Measurements from ENCODE around the gene TULP3.

Gene TULP3

DNA sequence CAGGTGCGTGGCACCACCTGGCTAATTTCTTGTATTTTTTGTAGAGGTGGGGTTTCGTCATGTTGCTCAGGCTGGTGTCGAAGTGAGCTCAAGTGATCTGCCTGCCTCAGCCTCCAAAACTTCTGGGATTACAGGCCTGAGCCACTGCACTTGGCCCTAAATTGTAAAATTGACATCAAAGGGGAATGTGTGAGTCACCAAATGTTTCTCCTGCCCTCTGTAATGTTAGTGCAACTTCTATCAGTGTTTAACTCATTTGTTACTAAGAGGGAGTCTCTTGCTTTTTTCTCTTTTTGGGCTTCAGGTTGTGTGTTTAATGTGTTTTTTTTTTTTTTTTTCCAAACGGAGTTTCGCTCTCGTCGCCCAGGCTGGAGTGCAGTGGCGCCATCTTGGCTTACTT lies 2.3 kb downstream of the TULP3 start:
- peaks cover 7% of the 10 kb centered on the region for H3K4me1 ChIP-seq (ENCODE audit: control insufficient read depth, insufficient read depth, low read length, poor library complexity, severe bottlenecking)
- H3K9me3 ChIP-seq (ENCODE audit: control insufficient read depth, low read length): no peaks in the 10 kb centered on the region
- H3K4me3 ChIP-seq (ENCODE audit: insufficient read depth, low read depth, low read length, poor library complexity, severe bottlenecking): no peak overlapping the region
- H3K36me3 ChIP-seq (ENCODE audit: control insufficient read depth, insufficient read depth, low read length): no peaks in the 10 kb centered on the region
- DNase-seq: no peak
- H3K27me3 ChIP-seq (replicated peaks; ENCODE audit: control insufficient read depth, insufficient read depth, low read length, poor library complexity, severe bottlenecking): no peaks in the 10 kb centered on the region
- H3K27ac ChIP-seq (ENCODE audit: insufficient read depth, low read length, poor library complexity, severe bottlenecking): no peak overlapping the region

DNA sequence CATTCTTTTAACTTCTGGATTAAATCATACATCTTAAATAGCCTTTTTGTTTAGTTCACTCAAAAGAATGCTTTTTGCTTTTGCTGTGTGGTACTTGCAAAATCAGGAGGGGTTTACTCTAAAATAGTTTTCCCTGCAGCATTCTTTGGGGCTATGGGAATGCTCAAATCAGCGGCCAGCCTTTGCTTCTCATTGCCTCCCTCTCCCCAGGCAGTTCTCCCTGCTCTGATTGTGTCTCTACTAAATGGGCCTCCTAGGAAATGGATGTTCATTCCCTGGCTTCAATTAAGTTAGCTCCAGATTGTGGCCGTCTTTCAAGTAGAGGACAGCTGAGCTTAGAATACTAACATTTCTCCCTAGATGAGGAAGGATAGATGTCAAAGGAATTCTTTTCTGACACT lies 4.4 kb downstream of the TULP3 start:
- DNase-seq: no peak

DNA sequence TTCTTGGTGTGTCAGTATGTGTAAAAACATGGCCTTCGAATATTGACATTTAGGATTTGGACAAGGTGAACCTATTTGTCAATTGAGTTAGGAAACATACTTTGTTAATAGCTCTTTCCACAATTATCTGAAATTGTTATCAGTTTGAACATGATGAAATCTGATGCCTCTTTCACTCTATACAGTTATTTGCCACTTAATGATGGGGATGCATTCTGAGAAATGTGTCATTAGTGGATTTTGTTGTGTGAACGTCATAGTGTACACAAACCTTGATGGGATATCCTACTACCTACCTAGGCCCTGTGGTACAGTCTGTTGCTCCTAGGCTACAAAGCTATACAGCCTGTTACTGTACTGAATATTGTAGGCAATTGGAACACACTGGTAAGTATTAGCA lies 4.8 kb downstream of the TULP3 start:
- H3K36me3 ChIP-seq (ENCODE audit: control insufficient read depth, insufficient read depth, low read length): no peaks in the 10 kb centered on the region
- no peak overlapping the region for H3K4me3 ChIP-seq (ENCODE audit: insufficient read depth, low read depth, low read length, poor library complexity, severe bottlenecking)
- H3K27me3 ChIP-seq (replicated peaks; ENCODE audit: control insufficient read depth, insufficient read depth, low read length, poor library complexity, severe bottlenecking): no peaks in the 10 kb centered on the region
- DNase-seq: no peak
- no peaks in the 10 kb centered on the region for H3K9me3 ChIP-seq (ENCODE audit: control insufficient read depth, low read length)
- H3K4me1 ChIP-seq (ENCODE audit: control insufficient read depth, insufficient read depth, low read length, poor library complexity, severe bottlenecking): peaks cover 7% of the 10 kb centered on the region
- H3K27ac ChIP-seq (ENCODE audit: insufficient read depth, low read length, poor library complexity, severe bottlenecking): no peak overlapping the region

More for the DNA sequence above, 4.4 kb downstream of the TULP3 start:
- Histone ChIP-seq H3K9me3 (ENCODE audit: control insufficient read depth, low read length) (no peaks in the 10 kb centered on the region), H3K4me3 (ENCODE audit: insufficient read depth, low read depth, low read length, poor library complexity, severe bottlenecking) (no peak overlapping the region), H3K27me3 (replicated peaks; ENCODE audit: control insufficient read depth, insufficient read depth, low read length, poor library complexity, severe bottlenecking) (no peaks in the 10 kb centered on the region), H3K36me3 (ENCODE audit: control insufficient read depth, insufficient read depth, low read length) (no peaks in the 10 kb centered on the region), H3K27ac (ENCODE audit: insufficient read depth, low read length, poor library complexity, severe bottlenecking) (no peak overlapping the region), H3K4me1 (ENCODE audit: control insufficient read depth, insufficient read depth, low read length, poor library complexity, severe bottlenecking) (peaks cover 7% of the 10 kb centered on the region)

GRCh38 chr12:2897418-2897817 lies 6.7 kb downstream of the TULP3 start:
- no peak for DNase-seq

GRCh38 chr12:2900642-2901041 lies 10.0 kb downstream of the TULP3 start:
- H3K27me3 ChIP-seq (replicated peaks; ENCODE audit: control insufficient read depth, insufficient read depth, low read length, poor library complexity, severe bottlenecking): no peaks in the 10 kb centered on the region
- H3K27ac ChIP-seq (ENCODE audit: insufficient read depth, low read length, poor library complexity, severe bottlenecking): no peak overlapping the region
- no peaks in the 10 kb centered on the region for H3K36me3 ChIP-seq (ENCODE audit: control insufficient read depth, insufficient read depth, low read length)

More at GRCh38 chr12:2897418-2897817, 6.7 kb downstream of the TULP3 start:
- H3K4me1 ChIP-seq (ENCODE audit: control insufficient read depth, insufficient read depth, low read length, poor library complexity, severe bottlenecking): no peaks in the 10 kb centered on the region
- H3K36me3 ChIP-seq (ENCODE audit: control insufficient read depth, insufficient read depth, low read length): no peaks in the 10 kb centered on the region
- H3K9me3 ChIP-seq (ENCODE audit: control insufficient read depth, low read length): no peaks in the 10 kb centered on the region
- H3K27me3 ChIP-seq (replicated peaks; ENCODE audit: control insufficient read depth, insufficient read depth, low read length, poor library complexity, severe bottlenecking): no peaks in the 10 kb centered on the region
- no peak overlapping the region for H3K27ac ChIP-seq (ENCODE audit: insufficient read depth, low read length, poor library complexity, severe bottlenecking)
- H3K4me3 ChIP-seq (ENCODE audit: insufficient read depth, low read depth, low read length, poor library complexity, severe bottlenecking): no peak overlapping the region

DNA sequence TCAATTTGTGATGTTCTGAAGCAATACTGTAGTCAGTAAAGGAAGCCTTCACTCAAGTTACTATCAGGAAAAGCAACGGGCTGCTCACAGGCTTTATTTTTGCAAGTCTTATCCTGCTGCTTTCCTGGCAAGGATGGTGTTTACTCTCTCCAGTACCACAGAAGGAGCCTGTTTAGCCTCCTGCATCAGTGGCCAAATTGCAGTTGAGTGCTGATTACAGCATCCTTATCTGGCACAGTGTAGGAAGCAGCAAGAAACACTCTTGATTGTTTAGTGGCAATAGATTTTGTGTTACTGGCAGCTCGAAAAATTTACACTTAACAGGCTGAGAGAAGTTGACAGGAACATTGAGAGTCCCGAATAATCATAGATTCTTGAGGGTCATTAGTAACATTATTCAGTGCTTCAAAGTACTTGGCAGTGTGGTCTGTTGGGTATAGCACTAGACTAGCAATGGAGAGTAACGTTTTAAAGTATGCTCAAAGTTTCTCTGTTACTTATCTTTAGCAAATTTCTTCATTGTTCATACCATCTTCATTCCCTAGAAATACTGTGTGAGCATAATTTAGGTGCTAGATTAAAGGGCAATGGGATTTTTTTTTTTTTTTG lies 11.7 kb downstream of the TULP3 start:
- Histone ChIP-seq H3K36me3 (ENCODE audit: control insufficient read depth, insufficient read depth, low read length) (no peaks in the 10 kb centered on the region), H3K4me1 (ENCODE audit: control insufficient read depth, insufficient read depth, low read length, poor library complexity, severe bottlenecking) (no peaks in the 10 kb centered on the region), H3K27me3 (replicated peaks; ENCODE audit: control insufficient read depth, insufficient read depth, low read length, poor library complexity, severe bottlenecking) (no peaks in the 10 kb centered on the region), H3K4me3 (ENCODE audit: insufficient read depth, low read depth, low read length, poor library complexity, severe bottlenecking) (no peak overlapping the region), H3K9me3 (ENCODE audit: control insufficient read depth, low read length) (no peaks in the 10 kb centered on the region), H3K27ac (ENCODE audit: insufficient read depth, low read length, poor library complexity, severe bottlenecking) (no peak overlapping the region)
- DNase-seq: no peak

More at GRCh38 chr12:2900642-2901041, 10.0 kb downstream of the TULP3 start:
- Histone ChIP-seq H3K4me3 (ENCODE audit: insufficient read depth, low read depth, low read length, poor library complexity, severe bottlenecking) (no peak overlapping the region), H3K4me1 (ENCODE audit: control insufficient read depth, insufficient read depth, low read length, poor library complexity, severe bottlenecking) (no peaks in the 10 kb centered on the region), H3K9me3 (ENCODE audit: control insufficient read depth, low read length) (no peaks in the 10 kb centered on the region)
- DNase-seq: no peak

- Histone ChIP-seq H3K9me3 (ENCODE audit: control insufficient read depth, low read length) (no peaks in the 10 kb centered on the region), H3K27ac (ENCODE audit: insufficient read depth, low read length, poor library complexity, severe bottlenecking) (no peak overlapping the region), H3K27me3 (replicated peaks; ENCODE audit: control insufficient read depth, insufficient read depth, low read length, poor library complexity, severe bottlenecking) (no peaks in the 10 kb centered on the region), H3K36me3 (ENCODE audit: control insufficient read depth, insufficient read depth, low read length) (no peaks in the 10 kb centered on the region), H3K4me1 (ENCODE audit: control insufficient read depth, insufficient read depth, low read length, poor library complexity, severe bottlenecking) (no peaks in the 10 kb centered on the region), H3K4me3 (ENCODE audit: insufficient read depth, low read depth, low read length, poor library complexity, severe bottlenecking) (no peak overlapping the region)
- no peak for DNase-seq
Measured at GRCh38 chr12:2904260-2904659, 13.6 kb downstream of the TULP3 start.

DNA sequence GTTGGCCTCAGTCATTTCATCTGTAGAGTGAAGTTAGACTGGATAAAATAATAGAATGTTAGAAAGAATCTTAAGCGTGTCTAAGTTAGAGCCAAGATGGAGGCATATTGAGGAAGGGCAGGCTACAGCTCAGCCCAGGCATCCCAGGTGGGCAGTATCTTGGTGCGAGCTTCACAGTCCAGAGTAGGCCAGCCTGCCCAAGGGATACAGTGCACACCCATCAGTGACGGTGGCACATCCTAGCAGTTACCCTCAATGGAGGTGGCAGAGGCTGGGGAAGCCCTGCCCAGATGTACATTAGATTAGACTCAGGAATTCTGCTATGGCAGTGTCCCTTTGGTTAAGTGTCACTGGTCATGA lies 21.5 kb downstream of the TULP3 start:
- Histone ChIP-seq H3K4me1 (ENCODE audit: control insufficient read depth, insufficient read depth, low read length, poor library complexity, severe bottlenecking) (no peaks in the 10 kb centered on the region), H3K36me3 (ENCODE audit: control insufficient read depth, insufficient read depth, low read length) (no peaks in the 10 kb centered on the region), H3K4me3 (ENCODE audit: insufficient read depth, low read depth, low read length, poor library complexity, severe bottlenecking) (no peak overlapping the region), H3K9me3 (ENCODE audit: control insufficient read depth, low read length) (no peaks in the 10 kb centered on the region), H3K27me3 (replicated peaks; ENCODE audit: control insufficient read depth, insufficient read depth, low read length, poor library complexity, severe bottlenecking) (no peaks in the 10 kb centered on the region), H3K27ac (ENCODE audit: insufficient read depth, low read length, poor library complexity, severe bottlenecking) (no peak overlapping the region)
- DNase-seq: no peak

DNA sequence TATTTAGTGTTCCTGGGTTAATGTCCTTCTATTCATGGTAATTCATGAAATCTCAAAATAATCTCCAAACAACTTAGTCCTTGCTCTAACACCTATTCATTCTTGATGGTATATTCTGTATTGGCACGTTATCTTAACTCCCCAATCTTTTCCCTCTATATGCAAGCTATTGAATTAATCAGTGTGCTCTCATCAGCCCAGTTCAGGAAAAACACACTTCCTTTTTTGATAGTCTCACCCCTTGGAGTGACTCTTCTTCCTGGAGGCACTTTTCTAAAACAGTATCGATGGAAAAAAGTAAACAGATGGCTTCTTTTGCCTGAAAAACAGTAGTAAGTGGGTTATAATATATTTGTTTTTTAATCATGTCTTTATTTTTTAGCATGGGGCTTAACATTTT lies 28.6 kb downstream of the TULP3 start:
- H3K9me3 ChIP-seq (ENCODE audit: control insufficient read depth, low read length): no peaks in the 10 kb centered on the region
- DNase-seq: no peak
- no peak overlapping the region for H3K27ac ChIP-seq (ENCODE audit: insufficient read depth, low read length, poor library complexity, severe bottlenecking)
- H3K4me3 ChIP-seq (ENCODE audit: insufficient read depth, low read depth, low read length, poor library complexity, severe bottlenecking): no peak overlapping the region
- peaks cover 6% of the 10 kb centered on the region for H3K36me3 ChIP-seq (ENCODE audit: control insufficient read depth, insufficient read depth, low read length)
- H3K4me1 ChIP-seq (ENCODE audit: control insufficient read depth, insufficient read depth, low read length, poor library complexity, severe bottlenecking): no peaks in the 10 kb centered on the region
- no peaks in the 10 kb centered on the region for H3K27me3 ChIP-seq (replicated peaks; ENCODE audit: control insufficient read depth, insufficient read depth, low read length, poor library complexity, severe bottlenecking)

GRCh38 chr12:2922329-2922728 lies 31.6 kb downstream of the TULP3 start:
- Histone ChIP-seq H3K9me3 (ENCODE audit: control insufficient read depth, low read length) (no peaks in the 10 kb centered on the region), H3K27ac (ENCODE audit: insufficient read depth, low read length, poor library complexity, severe bottlenecking) (no peak overlapping the region), H3K36me3 (ENCODE audit: control insufficient read depth, insufficient read depth, low read length) (peaks cover 6% of the 10 kb centered on the region), H3K27me3 (replicated peaks; ENCODE audit: control insufficient read depth, insufficient read depth, low read length, poor library complexity, severe bottlenecking) (no peaks in the 10 kb centered on the region), H3K4me1 (ENCODE audit: control insufficient read depth, insufficient read depth, low read length, poor library complexity, severe bottlenecking) (no peaks in the 10 kb centered on the region), H3K4me3 (ENCODE audit: insufficient read depth, low read depth, low read length, poor library complexity, severe bottlenecking) (no peak overlapping the region)
- DNase-seq: no peak

Measured in effector memory CD4-positive, alpha-beta T cell (primary cell).